GM12892 (cell line): ENCODE results near the gene TNRC6B.

Experiments
- POLR2A ChIP-seq: IDR thresholded peaks from 2 replicates; pipeline ENCODE4 v1.6.1; 2011; ENCODE audit warnings: low read depth, low read length, control low read depth
- POLR2AphosphoS5 ChIP-seq: IDR thresholded peaks from 2 replicates; pipeline ENCODE4 v1.6.1; 2011; ENCODE audit warnings: low read depth, low read length, control low read depth
- TAF1 ChIP-seq: IDR thresholded peaks from 2 replicates; pipeline ENCODE4 v1.6.1; 2011; ENCODE audit warnings: low read depth, mild to moderate bottlenecking, control low read depth, low read length, borderline replicate concordance

GRCh38 chr22:40302149-40302548 lies 124.4 kb downstream of the TNRC6B start:
- no peak for TF ChIP-seq POLR2A
- TF ChIP-seq TAF1: no peak
- no peak for TF ChIP-seq POLR2AphosphoS5
